HEK293T (cell line): ENCODE measurements around the gene PTGR3.

Experiments
- CTCF ChIA-PET: fragments of 350-600 bp; formaldehyde crosslinking; extraction: SDS; loops from one replicate; lab custom pipeline; 2021; ENCODE audit warnings: antibody characterized with exemption, inconsistent platforms; lab: Yijun Ruan, JAX
- POLR2A ChIA-PET: fragments of 350-600 bp; formaldehyde crosslinking; extraction: SDS; loops from one replicate; lab custom pipeline; 2020; ENCODE audit warnings: antibody characterized with exemption, inconsistent platforms; lab: Yijun Ruan, JAX
- DNase-seq: peaks from one replicate; pipeline ENCODE4 v3.0.0; 2012; ENCODE audit warnings: mixed read lengths; ENCODE audit errors: extremely low spot score
- ARNT ChIP-seq: fragments of 450-650 bp; IDR thresholded peaks from 2 replicates; pipeline ENCODE4 v1.6.1; 2017; ENCODE audit warnings: mild to moderate bottlenecking
- BHLHE40 ChIP-seq: fragments of 450-650 bp; IDR thresholded peaks from 2 replicates; pipeline ENCODE4 v1.6.1; 2016; ENCODE audit warnings: mild to moderate bottlenecking, moderate library complexity, borderline replicate concordance
- CTBP1 ChIP-seq: fragments of 450-650 bp; IDR thresholded peaks from 2 replicates; pipeline ENCODE4 v1.6.1; 2016; ENCODE audit warnings: borderline replicate concordance
- ELF4 ChIP-seq: fragments of 450-650 bp; IDR thresholded peaks from 2 replicates; pipeline ENCODE4 v1.6.1; 2017; ENCODE audit warnings: antibody characterized with exemption
- FOXA1 ChIP-seq: fragments of 450-650 bp; IDR thresholded peaks from 2 replicates; pipeline ENCODE4 v1.6.1; 2016; ENCODE audit warnings: mild to moderate bottlenecking
- FOXK2 ChIP-seq: fragments of 450-650 bp; IDR thresholded peaks from 2 replicates; pipeline ENCODE4 v1.6.1; 2016; ENCODE audit warnings: mild to moderate bottlenecking
- FOXM1 ChIP-seq: fragments of 450-650 bp; IDR thresholded peaks from 2 replicates; pipeline ENCODE4 v1.6.1; 2017; ENCODE audit warnings: mild to moderate bottlenecking, borderline replicate concordance
- HDGF ChIP-seq: fragments of 450-650 bp; IDR thresholded peaks from 2 replicates; pipeline ENCODE4 v1.6.1; 2017; ENCODE audit warnings: antibody characterized with exemption, borderline replicate concordance
- L3MBTL2 ChIP-seq: fragments of 450-650 bp; conservative IDR thresholded peaks from 2 replicates; pipeline ENCODE4 v1.6.1; 2016; ENCODE audit warnings: mild to moderate bottlenecking
- LEF1 ChIP-seq: fragments of 450-650 bp; IDR thresholded peaks from 2 replicates; pipeline ENCODE4 v1.6.1; 2017; ENCODE audit warnings: mild to moderate bottlenecking, borderline replicate concordance
- NFRKB ChIP-seq: fragments of 450-650 bp; IDR thresholded peaks from 2 replicates; pipeline ENCODE4 v1.6.1; 2016; ENCODE audit warnings: mild to moderate bottlenecking, moderate library complexity
- SP1 ChIP-seq: fragments of 450-650 bp; IDR thresholded peaks from 2 replicates; pipeline ENCODE4 v1.6.1; 2017
- SUZ12 ChIP-seq: fragments of 450-650 bp; IDR thresholded peaks from 2 replicates; pipeline ENCODE4 v1.6.1; 2016; ENCODE audit warnings: mild to moderate bottlenecking
- TARDBP ChIP-seq: fragments of 450-650 bp; IDR thresholded peaks from 2 replicates; pipeline ENCODE4 v1.6.1; 2016
- ZNF384 ChIP-seq: fragments of 450-650 bp; IDR thresholded peaks from 2 replicates; pipeline ENCODE4 v1.6.1; 2016
- TF ChIP-seq, protein P1 (sequence below): fragments of 450-650 bp; IDR thresholded peaks from 2 replicates; pipeline ENCODE4 v1.6.1; 2016

Gene PTGR3

GRCh38 chr18:75170022-75170789, 38.7 kb downstream of the PTGR3 start:
- TF ChIP-seq TARDBP (no peak), SP1 (no peak), BHLHE40 (no peak), CTBP1 (no peak), NFRKB (no peak), HDGF (no peak), FOXM1 (no peak), FOXK2 (no peak)
- ChIA-PET CTCF (no interaction called here), POLR2A (no interaction called here)
- no peak for DNase-seq

DNA sequence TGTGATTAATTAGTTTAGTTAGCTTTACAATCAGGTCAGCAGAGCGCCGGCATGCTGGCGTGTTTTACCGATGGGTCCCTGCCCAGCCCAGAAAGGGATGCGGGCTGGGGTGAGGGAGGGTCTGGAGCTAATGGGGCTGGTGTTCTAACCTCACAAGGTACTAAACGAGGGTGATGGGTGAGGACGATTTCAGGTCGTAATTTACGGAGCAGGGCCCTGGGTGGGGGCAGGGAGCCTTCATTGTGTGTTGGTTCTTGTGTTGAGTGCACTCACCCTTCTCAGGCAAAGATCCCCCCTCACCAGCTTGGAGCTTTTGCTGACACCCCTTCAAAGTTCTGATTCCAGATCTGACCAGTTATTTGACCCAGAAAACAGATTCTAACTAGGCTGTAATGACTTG, 39.5 kb downstream of the PTGR3 start:
- ChIA-PET POLR2A (no interaction called here), CTCF (no interaction called here)
- no peak for TF ChIP-seq FOXA1
- TF ChIP-seq FOXK2, result no peak
- TF ChIP-seq SP1, result no peak
- no peak for TF ChIP-seq L3MBTL2
- no peak for TF ChIP-seq ZNF384
- TF ChIP-seq NFRKB, result no peak
- TF ChIP-seq, protein P1, sequence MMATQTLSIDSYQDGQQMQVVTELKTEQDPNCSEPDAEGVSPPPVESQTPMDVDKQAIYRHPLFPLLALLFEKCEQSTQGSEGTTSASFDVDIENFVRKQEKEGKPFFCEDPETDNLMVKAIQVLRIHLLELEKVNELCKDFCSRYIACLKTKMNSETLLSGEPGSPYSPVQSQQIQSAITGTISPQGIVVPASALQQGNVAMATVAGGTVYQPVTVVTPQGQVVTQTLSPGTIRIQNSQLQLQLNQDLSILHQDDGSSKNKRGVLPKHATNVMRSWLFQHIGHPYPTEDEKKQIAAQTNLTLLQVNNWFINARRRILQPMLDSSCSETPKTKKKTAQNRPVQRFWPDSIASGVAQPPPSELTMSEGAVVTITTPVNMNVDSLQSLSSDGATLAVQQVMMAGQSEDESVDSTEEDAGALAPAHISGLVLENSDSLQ, result no peak
- DNase-seq, result no peak

- TF ChIP-seq ZNF384, result no peak
- no peak for TF ChIP-seq L3MBTL2
- TF ChIP-seq FOXK2, result no peak
- TF ChIP-seq SUZ12, result no peak
- no peak for TF ChIP-seq NFRKB
- no peak for TF ChIP-seq HDGF
- no peak for TF ChIP-seq BHLHE40
- no peak for TF ChIP-seq TARDBP
- no peak for TF ChIP-seq CTBP1
- TF ChIP-seq, protein P1, result no peak
- no peak for TF ChIP-seq SP1
- no peak for TF ChIP-seq FOXA1
- no peak for TF ChIP-seq LEF1
- TF ChIP-seq FOXM1, result no peak
- ChIA-PET POLR2A (no interaction called here), CTCF (no interaction called here)
- DNase-seq, result no peak
Measured at GRCh38 chr18:75168619-75169018, 40.3 kb downstream of the PTGR3 start.

GRCh38 chr18:75167759-75168618, 41.0 kb downstream of the PTGR3 start:
- POLR2A ChIA-PET, result no interaction called here
- TF ChIP-seq NFRKB (no peak), L3MBTL2 (no peak), HDGF (no peak)
- CTCF ChIA-PET, result no interaction called here
- DNase-seq, result no peak

- TF ChIP-seq ELF4, result no peak
- no peak for TF ChIP-seq ZNF384
- ChIA-PET CTCF (no interaction called here), POLR2A (no interaction called here)
- no peak for DNase-seq
Measured at GRCh38 chr18:75167137-75167536, 41.8 kb downstream of the PTGR3 start.

DNA sequence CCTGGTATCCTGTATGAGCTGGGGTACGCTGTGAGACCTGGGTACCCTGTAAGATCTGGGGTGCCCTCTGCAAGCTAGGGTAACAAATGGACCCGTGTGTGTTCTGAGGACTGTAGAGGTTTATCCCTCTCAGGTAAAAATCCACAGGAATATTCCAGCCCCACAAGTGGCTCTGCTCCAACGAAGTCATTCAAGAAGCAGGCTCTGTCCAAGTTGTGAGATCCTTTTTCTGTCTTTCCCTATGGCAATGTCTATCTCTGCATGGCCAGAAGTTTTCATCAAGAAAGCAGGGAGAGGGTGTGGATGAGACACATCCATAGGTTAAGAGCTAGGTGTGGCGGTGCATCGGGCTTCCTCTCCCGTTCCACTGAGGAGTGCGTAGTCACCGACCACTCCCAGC, 43.0 kb downstream of the PTGR3 start:
- ChIA-PET CTCF (no interaction called here), POLR2A (no interaction called here)
- no peak for TF ChIP-seq LEF1
- TF ChIP-seq ELF4, result no peak
- TF ChIP-seq ARNT, result no peak
- TF ChIP-seq FOXM1, result no peak
- TF ChIP-seq FOXK2, result no peak
- TF ChIP-seq, protein P1, result no peak
- TF ChIP-seq SUZ12, result no peak
- no peak for TF ChIP-seq NFRKB
- TF ChIP-seq FOXA1, result no peak
- no peak for TF ChIP-seq SP1
- no peak for TF ChIP-seq L3MBTL2
- TF ChIP-seq ZNF384, result no peak
- TF ChIP-seq TARDBP, result no peak
- no peak for TF ChIP-seq CTBP1
- no peak for TF ChIP-seq BHLHE40
- TF ChIP-seq HDGF, result no peak
- no peak for DNase-seq
